Naive B cell (primary cell): ENCODE results near the gene CNGB1. TPM values are rescaled to one million over a fixed set of nuclear protein-coding genes. Genes with fewer than 3 reads are reported as not detected.
"Not testable (repeated sequence)": the region's sequence is repeated elsewhere in the genome, so short reads cannot be mapped to it uniquely, and the experiment has no call there.

Source experiments
- ATAC-seq, 2 donors: fragments of 150-1000 bp; cut with Tn5 transposase; 2 replicates each; pipeline ENCODE4 v1.10.0; 2021; ENCODE audit warnings: low read depth in 2 of 2, mild to moderate bottlenecking in 2 of 2, moderate library complexity in 2 of 2
- DNase-seq: peaks from one replicate; pipeline ENCODE4 v3.0.0; 2022
- H3K27ac Mint-ChIP-seq, 6 donors: one replicate each; pipeline ENCODE4 v1.8.0; 2020 to 2022; ENCODE audit warnings: mild to moderate bottlenecking in 6 of 6, mixed read lengths in 6 of 6, moderate library complexity in 5 of 6, inconsistent platforms in 2 of 6
- H3K27me3 Mint-ChIP-seq, 3 donors: one replicate each; pipeline ENCODE4 v1.8.0; 2021 to 2022; ENCODE audit warnings: mixed read lengths in 3 of 3, mild to moderate bottlenecking in 1 of 3
- H3K36me3 Mint-ChIP-seq, 2 donors: one replicate each; pipeline ENCODE4 v1.8.0; 2020 to 2022; ENCODE audit warnings: mixed read lengths in 2 of 2, inconsistent platforms in 1 of 2, mild to moderate bottlenecking in 1 of 2
- H3K4me1 Mint-ChIP-seq, 3 donors: one replicate each; pipeline ENCODE4 v1.8.0; 2020 to 2022; ENCODE audit warnings: mixed read lengths in 3 of 3, inconsistent platforms in 1 of 3, mild to moderate bottlenecking in 1 of 3, moderate library complexity in 1 of 3
- H3K4me3 Mint-ChIP-seq, 8 donors: one replicate each; pipeline ENCODE4 v1.8.0; 2020 to 2022; ENCODE audit warnings: mild to moderate bottlenecking in 8 of 8, mixed read lengths in 8 of 8, moderate library complexity in 8 of 8, inconsistent platforms in 2 of 8
- H3K9me3 Mint-ChIP-seq, 7 donors: one replicate each; pipeline ENCODE4 v1.8.0; 2020 to 2022; ENCODE audit warnings: mixed read lengths in 7 of 7, mild to moderate bottlenecking in 5 of 7, inconsistent platforms in 2 of 7, moderate library complexity in 1 of 7
- polyA plus RNA-seq, 6 donors: library from polyadenylated mRNA; unstranded; fragments of 300-500 nt; fragmentation: Illumina TruSeq; gene quantifications; one replicate each; pipeline ENCODE4 v1.2.3, GENCODE V29; 2021; ENCODE audit warnings: low read depth in 6 of 6

Gene CNGB1
- polyA plus RNA-seq, 6 donors from 2014 or later = not detected

DNA sequence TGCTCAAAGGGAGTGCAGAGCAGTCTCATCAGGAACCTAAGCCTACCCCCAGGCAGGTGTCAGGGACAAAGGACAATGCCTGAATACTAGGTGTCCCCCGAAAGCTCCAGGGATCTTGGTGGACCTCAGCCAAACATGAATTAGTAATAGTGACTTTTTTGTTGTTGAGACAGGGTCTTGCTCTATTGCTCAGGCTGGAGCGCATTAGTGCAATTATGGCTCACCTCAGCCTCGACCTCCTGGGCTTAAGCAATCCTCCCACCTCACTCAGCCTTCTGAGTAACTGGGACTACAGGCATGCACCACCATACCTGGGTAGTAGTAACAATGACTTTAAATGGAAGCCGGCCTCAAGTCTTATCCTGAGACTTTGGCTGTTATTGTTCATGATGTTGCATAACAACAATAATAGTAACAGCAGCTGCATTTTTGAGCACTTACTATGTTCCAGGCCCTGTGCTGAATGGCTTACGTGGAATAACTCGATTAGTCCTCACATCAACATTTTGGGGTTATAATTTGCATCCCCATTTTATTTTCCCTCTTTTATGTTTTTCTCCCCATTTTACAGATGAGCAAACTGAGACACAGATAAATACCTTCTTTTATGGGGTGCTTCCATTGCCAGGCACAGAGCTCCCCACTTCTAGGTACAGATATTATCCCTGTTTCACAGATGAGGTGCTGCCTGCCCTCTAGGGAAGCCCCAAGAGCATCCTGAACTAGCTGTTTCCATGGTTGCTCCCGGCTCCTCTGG lies 19.5 kb downstream of the CNGB1 start:
- Mint-ChIP-seq H3K27me3 (peaks cover 12 to 36% (median 22%) of the 10 kb centered on the region in 3 donors), H3K36me3 (no peaks in the 10 kb centered on the region), H3K9me3 (peaks cover 0 to 6% (median 2%) of the 10 kb centered on the region in 7 donors), H3K4me3 (no peak overlapping the region), H3K27ac (no peak overlapping the region), H3K4me1 (no peaks in the 10 kb centered on the region)
- DNase-seq = no peak
- no peak for ATAC-seq

DNA sequence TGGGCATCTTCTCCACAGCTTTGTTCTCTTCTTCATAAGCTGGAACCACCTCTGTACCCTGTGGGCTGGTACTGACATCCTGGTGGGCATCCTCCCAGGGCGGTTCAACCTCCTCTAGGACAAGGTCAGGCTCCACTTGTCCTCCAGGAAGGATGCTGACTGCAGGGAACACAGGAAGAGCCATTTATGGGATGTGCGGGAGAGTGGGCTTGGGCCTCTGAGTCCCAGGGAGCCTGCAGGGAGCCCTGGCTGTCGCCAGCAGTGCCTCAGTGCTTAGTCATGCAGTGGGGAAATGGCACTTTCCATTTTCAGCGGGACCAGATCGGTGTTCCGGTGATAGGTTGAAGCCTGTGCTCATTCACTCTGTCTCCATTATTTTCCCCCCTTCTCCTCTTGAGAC lies 20.5 kb downstream of the CNGB1 start:
- peaks cover 0 to 6% (median 2%) of the 10 kb centered on the region in 7 donors for H3K9me3 Mint-ChIP-seq

DNA sequence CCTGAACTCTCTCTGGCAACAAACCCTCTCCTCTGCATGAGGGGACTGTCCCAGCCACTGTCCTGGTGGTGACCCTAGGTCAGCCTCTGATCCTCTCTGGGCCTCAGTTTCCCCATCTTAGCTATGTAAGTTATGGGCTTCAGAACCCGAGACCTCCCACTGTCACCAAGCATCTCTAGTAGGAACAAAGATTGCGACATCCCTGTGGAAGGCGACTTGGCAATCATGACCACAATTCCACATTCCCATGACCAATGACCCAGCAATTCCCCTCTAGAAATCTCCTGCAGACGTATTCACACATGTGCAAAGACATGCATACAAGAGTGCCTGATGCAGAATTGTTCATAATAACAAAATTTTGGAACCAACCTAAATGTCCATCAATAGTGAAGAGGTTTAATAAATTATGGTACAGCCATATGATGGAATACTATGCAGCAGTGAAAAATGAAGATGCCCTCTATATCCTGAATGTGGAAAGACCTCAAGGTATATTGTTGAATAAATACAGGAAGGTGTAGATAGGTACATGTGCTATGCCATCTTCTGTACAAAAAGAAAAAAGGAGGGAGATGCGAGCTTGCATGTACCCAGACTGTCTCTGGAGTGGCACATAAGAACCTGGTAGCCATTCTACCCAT lies 21.2 kb downstream of the CNGB1 start:
- ATAC-seq (no peak), DNase-seq (no peak)
- Mint-ChIP-seq H3K4me3 (no peak overlapping the region), H3K27ac (no peak overlapping the region), H3K36me3 (no peaks in the 10 kb centered on the region), H3K9me3 (peaks cover 0 to 6% (median 2%) of the 10 kb centered on the region in 7 donors), H3K4me1 (no peaks in the 10 kb centered on the region), H3K27me3 (peaks cover 12 to 29% (median 17%) of the 10 kb centered on the region in 3 donors)

More for the DNA sequence above, 20.5 kb downstream of the CNGB1 start:
- Mint-ChIP-seq H3K27me3 (peaks cover 12 to 32% (median 19%) of the 10 kb centered on the region in 3 donors), H3K4me1 (no peaks in the 10 kb centered on the region), H3K27ac (no peak overlapping the region), H3K36me3 (no peaks in the 10 kb centered on the region), H3K4me3 (no peak overlapping the region)
- ATAC-seq (no peak), DNase-seq (no peak)

DNA sequence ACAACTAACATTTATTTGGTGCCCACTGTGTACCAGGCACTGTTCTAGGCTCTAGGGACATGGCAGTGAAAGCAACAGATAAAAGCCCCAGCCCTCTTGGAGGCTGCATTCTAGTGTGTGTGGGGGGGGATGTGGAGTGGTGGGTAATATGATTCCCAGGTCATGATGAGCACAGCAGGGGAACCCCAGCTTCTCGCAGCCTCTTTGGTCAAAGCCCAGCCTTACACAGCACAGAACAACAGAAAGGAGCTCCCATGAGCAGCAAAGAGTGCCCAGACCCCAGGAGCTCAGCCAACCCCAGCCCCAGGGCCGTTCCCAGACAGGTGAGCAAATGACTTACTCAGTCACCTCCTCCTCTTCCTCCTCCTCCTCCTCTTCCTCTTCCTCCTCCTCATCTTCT lies 21.9 kb downstream of the CNGB1 start:
- no peak for ATAC-seq
- H3K27ac Mint-ChIP-seq = no peak overlapping the region
- H3K36me3 Mint-ChIP-seq = no peaks in the 10 kb centered on the region
- no peak overlapping the region for H3K4me3 Mint-ChIP-seq
- no peaks in the 10 kb centered on the region for H3K4me1 Mint-ChIP-seq
- no peak for DNase-seq
- peaks cover 12 to 29% (median 17%) of the 10 kb centered on the region in 3 donors for H3K27me3 Mint-ChIP-seq
- peaks cover 0 to 6% (median 2%) of the 10 kb centered on the region in 7 donors for H3K9me3 Mint-ChIP-seq

DNA sequence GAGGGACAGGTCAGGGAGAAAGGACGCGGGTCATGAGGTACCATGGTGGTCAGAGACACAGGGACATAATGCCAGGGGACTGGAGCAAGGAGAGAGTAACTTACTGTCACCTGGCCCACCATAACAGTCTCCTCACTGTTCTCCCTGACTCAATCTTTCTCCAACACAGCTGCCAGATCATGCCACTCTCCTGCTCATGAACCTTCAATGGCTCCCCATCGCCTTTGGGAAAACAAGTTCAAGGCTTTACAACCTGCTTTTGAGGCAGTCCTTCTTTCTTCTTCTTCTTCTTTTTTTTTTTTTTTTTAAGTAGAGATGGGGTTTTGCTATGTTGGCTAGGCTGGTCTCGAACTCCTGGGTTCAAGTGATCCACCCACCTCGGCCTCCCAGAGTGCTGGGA lies 22.9 kb downstream of the CNGB1 start:
- Mint-ChIP-seq H3K36me3 (no peaks in the 10 kb centered on the region), H3K9me3 (peaks cover 0 to 6% (median 2%) of the 10 kb centered on the region in 7 donors), H3K4me3 (no peak overlapping the region), H3K4me1 (no peaks in the 10 kb centered on the region), H3K27ac (no peak overlapping the region), H3K27me3 (peaks cover 12 to 22% (median 16%) of the 10 kb centered on the region in 3 donors)
- no peak for DNase-seq
- ATAC-seq = no peak

DNA sequence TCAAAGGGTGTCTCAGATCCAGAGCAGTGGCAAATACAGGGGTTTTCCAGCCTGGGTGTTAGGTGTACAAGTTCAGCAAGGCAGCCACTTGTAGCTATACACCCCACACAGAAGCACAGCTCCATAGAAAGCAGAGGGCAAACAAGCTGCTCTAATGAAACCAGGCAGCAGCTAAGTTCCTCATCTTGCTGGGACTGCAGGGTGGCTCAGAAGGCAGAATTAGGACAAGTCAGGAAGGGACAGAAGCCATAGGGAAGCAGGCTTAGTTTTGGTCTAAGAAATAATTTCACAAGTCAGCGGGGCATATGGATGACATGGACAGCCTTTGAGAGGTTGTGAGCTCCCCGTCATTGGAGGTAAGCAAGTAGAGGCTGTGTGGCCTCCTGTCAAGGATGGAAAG lies 23.7 kb downstream of the CNGB1 start:
- H3K36me3 Mint-ChIP-seq = no peaks in the 10 kb centered on the region
- peaks cover 0 to 6% (median 2%) of the 10 kb centered on the region in 7 donors for H3K9me3 Mint-ChIP-seq
- no peaks in the 10 kb centered on the region for H3K4me1 Mint-ChIP-seq
- peaks cover 12 to 14% (median 12%) of the 10 kb centered on the region in 3 donors for H3K27me3 Mint-ChIP-seq
- H3K4me3 Mint-ChIP-seq = no peak overlapping the region
- DNase-seq (no peak), ATAC-seq (no peak)
- no peak overlapping the region for H3K27ac Mint-ChIP-seq

DNA sequence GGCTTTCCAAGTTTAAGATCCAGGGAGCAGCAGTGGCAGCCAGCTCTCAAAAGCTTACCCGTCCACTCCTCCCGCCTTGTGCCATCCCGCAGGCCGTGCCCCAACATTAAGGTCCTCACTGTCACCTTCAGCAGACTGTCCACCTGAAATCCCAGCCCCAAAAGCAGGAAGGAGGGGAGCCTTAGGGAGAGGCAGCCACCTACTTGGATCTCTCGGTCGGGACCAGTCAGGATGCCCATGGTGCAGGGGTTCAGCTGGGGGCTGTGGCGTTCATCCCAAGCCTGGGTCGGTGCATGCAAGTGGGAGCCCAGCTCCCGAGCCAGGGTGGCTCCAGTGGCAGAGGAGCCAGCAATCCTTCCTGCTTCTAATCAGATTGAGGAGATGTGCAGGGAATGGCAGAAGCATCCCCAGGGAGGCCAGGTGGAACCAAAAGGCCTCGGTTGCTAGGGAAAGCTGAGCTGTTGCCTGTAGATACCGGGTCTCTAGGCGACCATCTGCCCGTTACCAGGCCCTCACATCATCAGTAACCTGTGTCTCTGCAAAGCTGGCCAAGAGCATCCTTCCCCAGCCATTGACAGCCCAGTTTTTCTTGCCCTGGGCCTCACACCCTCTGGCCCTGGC lies 24.6 kb downstream of the CNGB1 start:
- no peak for DNase-seq
- Mint-ChIP-seq H3K27me3 (peaks cover 7 to 15% (median 8%) of the 10 kb centered on the region in 3 donors), H3K9me3 (peaks cover 0 to 6% (median 2%) of the 10 kb centered on the region in 7 donors), H3K4me1 (no peaks in the 10 kb centered on the region), H3K36me3 (no peaks in the 10 kb centered on the region), H3K27ac (no peak overlapping the region), H3K4me3 (peak overlapping the region in 1 of 8 donors; percentile 56)
- ATAC-seq = no peak

DNA sequence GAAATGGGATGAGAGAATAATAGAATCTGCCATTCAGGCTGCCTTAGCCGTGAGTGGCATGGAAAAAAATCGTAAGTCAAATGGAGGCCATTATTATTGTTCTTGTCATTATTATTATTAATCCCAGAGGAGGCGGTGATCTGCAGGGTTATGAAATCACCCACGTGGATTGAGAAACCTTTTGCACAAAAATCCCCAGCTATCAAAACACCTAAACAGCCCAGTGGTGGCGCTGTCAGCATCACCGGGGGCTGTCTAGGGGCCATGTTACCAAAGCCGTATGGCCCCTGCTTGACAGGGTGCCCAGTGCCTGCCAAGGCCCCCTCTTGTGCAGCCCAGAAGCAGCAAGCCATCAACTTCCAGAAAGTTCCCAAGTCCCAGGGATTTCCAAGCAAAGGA lies 25.2 kb downstream of the CNGB1 start:
- no peak overlapping the region for H3K27ac Mint-ChIP-seq
- no peak for DNase-seq
- H3K4me1 Mint-ChIP-seq = no peaks in the 10 kb centered on the region
- H3K27me3 Mint-ChIP-seq = peaks cover 6 to 15% (median 8%) of the 10 kb centered on the region in 3 donors
- H3K9me3 Mint-ChIP-seq = peaks cover 0 to 6% (median 2%) of the 10 kb centered on the region in 7 donors
- no peak for ATAC-seq
- H3K4me3 Mint-ChIP-seq = no peak overlapping the region
- H3K36me3 Mint-ChIP-seq = no peaks in the 10 kb centered on the region

DNA sequence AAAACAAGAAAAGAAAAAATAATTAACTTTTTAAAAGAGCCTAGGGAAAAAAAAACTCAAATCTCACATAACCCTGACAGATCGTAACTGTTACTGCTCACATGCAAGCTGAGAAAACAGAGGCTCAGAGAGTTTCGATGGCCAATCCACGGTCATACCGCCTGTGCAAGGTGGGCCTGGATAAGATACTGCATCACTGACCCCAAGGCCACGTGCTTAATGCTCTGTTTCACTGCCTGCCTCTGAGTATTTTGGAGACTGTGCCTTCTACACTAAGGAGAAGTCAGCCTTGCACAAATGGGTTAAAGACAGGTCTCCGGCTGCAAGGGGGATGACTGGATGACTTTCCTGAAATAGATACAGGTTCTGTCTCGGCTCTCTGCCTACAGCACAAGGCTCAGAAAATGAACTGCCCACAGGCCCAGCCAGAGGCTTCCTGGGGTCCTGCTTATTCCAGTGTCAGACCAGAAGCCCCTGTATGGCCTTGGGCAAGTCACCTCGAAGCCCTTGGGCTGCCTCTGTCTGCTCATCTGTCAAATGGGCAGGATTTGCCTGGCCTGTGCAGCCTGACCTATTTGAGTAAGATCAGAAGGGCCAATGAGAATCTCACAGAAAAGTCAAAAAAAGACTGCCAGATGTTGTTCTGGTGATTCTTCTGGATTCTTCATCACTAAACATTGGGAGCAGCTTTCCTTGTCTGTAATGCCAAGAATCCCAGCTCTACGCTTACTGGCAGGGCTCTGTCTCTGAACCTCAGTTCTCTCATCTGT lies 25.8 kb downstream of the CNGB1 start:
- peaks cover 6 to 21% (median 14%) of the 10 kb centered on the region in 3 donors for H3K27me3 Mint-ChIP-seq
- no peak overlapping the region for H3K4me3 Mint-ChIP-seq
- no peaks in the 10 kb centered on the region for H3K4me1 Mint-ChIP-seq
- ATAC-seq = no peak
- DNase-seq = no peak
- H3K27ac Mint-ChIP-seq = no peak overlapping the region
- H3K36me3 Mint-ChIP-seq = no peaks in the 10 kb centered on the region
- peaks cover 0 to 6% (median 2%) of the 10 kb centered on the region in 7 donors for H3K9me3 Mint-ChIP-seq

DNA sequence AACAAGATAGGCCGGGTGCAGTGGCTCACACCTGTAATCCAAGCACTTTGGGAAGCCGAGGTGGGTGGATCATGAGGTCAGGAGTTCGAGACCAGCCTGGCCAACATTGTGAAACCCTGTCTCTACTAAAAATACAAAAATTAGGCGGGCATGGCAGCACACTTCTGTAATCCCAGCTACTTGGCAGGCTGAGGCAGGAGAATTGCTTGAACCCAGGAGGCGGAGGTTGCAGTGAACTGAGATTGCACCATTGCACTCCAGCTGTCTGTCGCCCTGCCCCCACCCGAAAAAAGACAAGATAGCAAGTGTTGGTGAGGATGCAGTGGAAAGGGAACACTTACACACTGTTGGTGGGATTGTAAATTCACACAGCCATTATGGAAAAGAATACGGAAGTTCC lies 27.5 kb downstream of the CNGB1 start:
- not testable (repeated sequence) for DNase-seq, H3K27ac Mint-ChIP-seq, H3K36me3 Mint-ChIP-seq, ATAC-seq, H3K9me3 Mint-ChIP-seq, H3K4me3 Mint-ChIP-seq, H3K4me1 Mint-ChIP-seq
- peaks cover 2 to 23% (median 19%) of the 10 kb centered on the region in 3 donors for H3K27me3 Mint-ChIP-seq

DNA sequence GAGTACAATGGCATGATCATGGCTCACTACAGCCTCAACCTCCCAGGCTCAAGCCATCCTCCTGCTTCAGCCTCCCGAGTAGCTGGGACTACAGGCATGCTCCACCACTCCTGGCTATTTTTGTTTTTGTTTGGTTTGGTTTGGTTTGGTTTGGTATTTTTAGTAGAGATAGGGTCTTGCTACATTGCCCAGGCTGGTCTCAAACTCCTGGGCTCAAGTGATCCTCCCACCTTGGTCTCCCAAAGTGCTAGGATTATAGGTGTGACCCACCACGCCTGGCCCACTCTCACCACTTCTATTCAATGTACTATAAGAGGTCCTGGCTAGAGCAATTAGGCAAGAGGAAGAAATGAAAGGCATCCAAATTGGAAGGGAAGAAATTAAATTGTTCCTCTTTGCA lies 29.0 kb downstream of the CNGB1 start:
- not testable (repeated sequence) for H3K36me3 Mint-ChIP-seq, DNase-seq, H3K4me3 Mint-ChIP-seq, H3K9me3 Mint-ChIP-seq, H3K27ac Mint-ChIP-seq, ATAC-seq, H3K4me1 Mint-ChIP-seq
- peaks cover 4 to 31% (median 24%) of the 10 kb centered on the region in 3 donors for H3K27me3 Mint-ChIP-seq

DNA sequence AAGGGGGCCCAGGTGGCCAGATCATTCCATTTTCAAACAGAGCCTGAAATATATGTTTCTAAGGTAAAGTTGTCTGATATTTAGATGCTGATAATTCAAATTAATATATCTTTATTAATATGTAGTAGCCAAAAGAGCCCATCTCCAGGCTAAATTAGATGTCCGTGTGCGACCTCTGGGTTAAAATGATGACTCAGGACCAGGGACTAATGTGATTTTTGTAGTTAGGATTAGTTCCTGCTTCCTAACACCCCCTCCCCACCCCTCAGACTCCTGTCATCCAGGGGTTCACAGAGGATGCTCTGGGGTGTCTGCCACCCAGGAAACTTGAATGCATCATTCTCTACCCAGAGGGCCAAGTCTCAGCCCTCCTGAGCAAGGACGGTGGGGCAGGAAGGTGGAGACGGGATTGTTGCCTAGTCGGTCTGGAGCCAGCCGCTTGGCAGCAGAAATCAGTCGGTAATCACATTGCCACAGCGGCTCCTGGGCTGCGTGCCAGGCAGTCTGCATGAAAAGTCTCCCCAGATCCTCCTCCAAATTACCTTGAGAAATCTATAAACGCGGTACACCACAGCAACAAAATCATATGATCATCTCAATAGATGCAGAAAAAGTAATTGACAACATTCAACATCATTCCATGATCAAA lies 29.8 kb downstream of the CNGB1 start:
- no peak overlapping the region for H3K27ac Mint-ChIP-seq
- H3K27me3 Mint-ChIP-seq = peaks cover 4 to 38% (median 30%) of the 10 kb centered on the region in 3 donors
- ATAC-seq (no peak), DNase-seq (no peak)
- no peaks in the 10 kb centered on the region for H3K36me3 Mint-ChIP-seq
- H3K9me3 Mint-ChIP-seq = no peaks in the 10 kb centered on the region
- no peak overlapping the region for H3K4me3 Mint-ChIP-seq
- no peaks in the 10 kb centered on the region for H3K4me1 Mint-ChIP-seq
